Astrocyte (in vitro differentiated cells and primary cell): ENCODE data around the gene TRABD2A.

Experiments
- EZH2 ChIP-seq: IDR thresholded peaks from 2 replicates; pipeline ENCODE4 v1.6.1; 2012; ENCODE audit warnings: mild to moderate bottlenecking, low read length, inconsistent platforms; ENCODE audit not compliant: insufficient read depth
- TF ChIP-seq, protein P1 (sequence below): IDR thresholded peaks from 2 replicates; pipeline ENCODE4 v1.5.1; 2011; ENCODE audit warnings: low read depth, mild to moderate bottlenecking, inconsistent platforms, low read length, moderate library complexity; ENCODE audit not compliant: insufficient read depth

DNA sequence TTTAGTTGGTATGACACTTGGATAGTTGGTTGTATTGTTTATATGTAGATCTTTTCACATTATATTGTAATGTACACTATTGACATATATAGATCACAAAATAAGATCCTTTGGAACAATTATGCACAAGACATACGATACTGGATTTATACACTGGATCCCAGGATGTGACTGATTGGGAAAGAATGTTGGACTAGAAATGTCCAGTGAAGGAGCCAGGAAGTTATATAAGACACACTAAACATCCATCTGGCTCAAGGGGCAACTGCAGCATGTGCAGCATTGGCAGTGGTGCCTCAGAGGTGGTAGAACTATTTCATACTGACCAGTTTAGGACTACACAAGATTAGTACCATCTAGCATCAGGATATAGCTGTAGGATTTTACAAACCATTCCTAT is 104.9 kb downstream of the TRABD2A start:
- TF ChIP-seq, protein P1, sequence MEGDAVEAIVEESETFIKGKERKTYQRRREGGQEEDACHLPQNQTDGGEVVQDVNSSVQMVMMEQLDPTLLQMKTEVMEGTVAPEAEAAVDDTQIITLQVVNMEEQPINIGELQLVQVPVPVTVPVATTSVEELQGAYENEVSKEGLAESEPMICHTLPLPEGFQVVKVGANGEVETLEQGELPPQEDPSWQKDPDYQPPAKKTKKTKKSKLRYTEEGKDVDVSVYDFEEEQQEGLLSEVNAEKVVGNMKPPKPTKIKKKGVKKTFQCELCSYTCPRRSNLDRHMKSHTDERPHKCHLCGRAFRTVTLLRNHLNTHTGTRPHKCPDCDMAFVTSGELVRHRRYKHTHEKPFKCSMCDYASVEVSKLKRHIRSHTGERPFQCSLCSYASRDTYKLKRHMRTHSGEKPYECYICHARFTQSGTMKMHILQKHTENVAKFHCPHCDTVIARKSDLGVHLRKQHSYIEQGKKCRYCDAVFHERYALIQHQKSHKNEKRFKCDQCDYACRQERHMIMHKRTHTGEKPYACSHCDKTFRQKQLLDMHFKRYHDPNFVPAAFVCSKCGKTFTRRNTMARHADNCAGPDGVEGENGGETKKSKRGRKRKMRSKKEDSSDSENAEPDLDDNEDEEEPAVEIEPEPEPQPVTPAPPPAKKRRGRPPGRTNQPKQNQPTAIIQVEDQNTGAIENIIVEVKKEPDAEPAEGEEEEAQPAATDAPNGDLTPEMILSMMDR, result no peak
- TF ChIP-seq EZH2, result no peak
